Activated T-helper 2 cell treated with anti-CD3 and anti-CD28 coated beads, Interferon-gamma antibody, Interleukin-2, Interleukin-4, amounts not matched to agents 10 μg/mL and 5 μg/mL and 100 μg/mL, durations not matched to agents 14 hours and 24 hours and 36 hours (primary cell): Measurements from ENCODE around the gene BTN3A1. TPM values are rescaled to one million over a fixed set of nuclear protein-coding genes. Genes with fewer than 3 reads are reported as not detected.
"Not testable (repeated sequence)": the region's sequence is repeated elsewhere in the genome, so short reads cannot be mapped to it uniquely, and the experiment has no call there.

Source experiments
- DNase-seq: peaks from one replicate; pipeline ENCODE4 v3.0.0; 2021; ENCODE audit warnings: low spot score
- H3K27ac Mint-ChIP-seq: one replicate; pipeline ENCODE4 v1.8.0; 2021; ENCODE audit warnings: mixed read lengths
- H3K27me3 Mint-ChIP-seq: one replicate; pipeline ENCODE4 v1.8.0; 2021; ENCODE audit warnings: low read depth, mixed read lengths
- H3K36me3 Mint-ChIP-seq: one replicate; pipeline ENCODE4 v1.8.0; 2021; ENCODE audit warnings: low read depth, mixed read lengths
- H3K4me1 Mint-ChIP-seq: one replicate; pipeline ENCODE4 v1.8.0; 2021; ENCODE audit warnings: low read depth, mixed read lengths
- H3K4me3 Mint-ChIP-seq: one replicate; pipeline ENCODE4 v1.8.0; 2021; ENCODE audit warnings: low read depth, mild to moderate bottlenecking, moderate library complexity, mixed read lengths
- H3K9me3 Mint-ChIP-seq: one replicate; pipeline ENCODE4 v1.8.0; 2021; ENCODE audit warnings: mixed read lengths
- intact Hi-C: fragments of 100-400 bp; cut with micrococcal nuclease; formaldehyde crosslinking; loops from one replicate; pipeline ENCODE4 v1.15.1; 2023
- total RNA-seq: library from RNA; stranded (reverse); gene quantifications from 2 replicates; pipeline ENCODE4 v1.2.3, GENCODE V29; 2022

Gene BTN3A1
- total RNA-seq, 1 donor from 2014 or later, result 34.8 TPM

DNA sequence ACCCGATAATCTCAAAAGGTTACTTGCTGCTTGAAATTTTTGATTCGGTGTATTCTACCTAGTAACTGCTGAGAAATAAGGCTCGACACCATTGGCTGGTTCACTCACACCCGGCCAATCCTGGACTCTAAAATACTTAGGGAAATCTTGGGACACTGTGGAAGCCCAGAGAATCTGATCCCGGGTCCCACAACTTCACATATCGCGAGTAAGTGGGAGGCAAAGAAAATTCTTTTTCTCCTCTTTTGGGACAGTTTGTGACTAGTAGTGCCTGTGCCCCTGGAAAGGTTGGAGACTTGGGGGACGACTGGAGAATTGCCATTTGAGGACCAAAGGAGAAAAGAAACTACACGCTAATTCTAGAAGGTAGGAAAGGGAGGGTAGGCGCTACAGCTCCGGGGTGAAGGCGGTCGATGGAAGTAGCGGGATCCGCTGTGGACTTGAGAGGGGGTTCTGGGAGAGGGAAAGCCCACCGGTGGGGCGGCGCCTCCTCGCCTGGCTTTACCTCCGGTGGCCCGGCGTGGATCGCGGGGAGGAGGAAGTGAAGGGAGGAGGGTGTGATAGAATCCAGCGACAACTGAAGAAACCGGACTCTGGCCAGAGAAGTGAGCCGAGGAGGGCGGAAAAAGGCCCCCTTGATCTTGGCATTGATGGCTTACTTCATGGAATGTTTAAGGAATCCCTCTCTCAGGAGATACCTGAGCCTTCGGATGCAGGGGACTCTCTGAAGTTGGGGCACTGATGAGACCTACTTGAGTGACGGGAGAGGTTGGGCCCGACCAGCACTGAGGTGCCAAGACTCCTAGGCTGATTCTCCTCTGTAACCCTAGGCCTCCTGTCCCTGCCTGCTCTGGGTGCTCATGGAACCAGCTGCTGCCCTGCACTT is 19.4 kb downstream of the BTN3A1 start:
- Mint-ChIP-seq H3K4me1 (peaks cover 13% of the 10 kb centered on the region), H3K27ac (no peak overlapping the region)
- DNase-seq, result peak; percentile 30

DNA sequence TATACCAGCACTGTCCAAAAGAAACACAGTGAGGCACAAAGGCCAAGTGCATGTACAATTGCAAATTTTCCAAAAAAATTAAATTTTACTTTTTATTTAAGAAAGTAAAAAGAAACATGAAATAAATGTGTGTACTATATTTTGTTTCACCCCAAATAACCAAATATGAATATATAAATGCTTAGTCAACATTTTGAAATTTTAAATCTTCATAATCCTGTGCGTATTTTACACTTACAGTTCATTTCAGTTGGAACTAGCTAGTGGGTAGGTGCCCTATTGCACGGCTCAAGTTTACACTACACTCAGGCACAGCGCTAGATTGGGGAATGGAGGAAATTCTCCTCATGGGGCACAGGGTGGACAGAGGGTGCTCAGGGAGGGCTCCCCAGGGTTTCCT is 20.3 kb downstream of the BTN3A1 start:
- Mint-ChIP-seq H3K9me3 (peaks cover 13% of the 10 kb centered on the region), H3K27me3 (no peaks in the 10 kb centered on the region), H3K4me1 (peaks cover 16% of the 10 kb centered on the region), H3K27ac (no peak overlapping the region), H3K4me3 (no peak overlapping the region), H3K36me3 (peaks cover 22% of the 10 kb centered on the region)
- intact Hi-C loops, result loop anchor here (5.0 kb wide), 3 partner anchors 35 to 80 kb away; partner anchors contain the start of genes BTN2A1 and BTN2A2
- no peak for DNase-seq

More for the DNA sequence above, 19.4 kb downstream of the BTN3A1 start:
- peaks cover 24% of the 10 kb centered on the region for H3K36me3 Mint-ChIP-seq
- no peaks in the 10 kb centered on the region for H3K27me3 Mint-ChIP-seq
- intact Hi-C loops, result loop anchor here (2.0 to 5.0 kb wide), 4 partner anchors 19 to 79 kb away; partner anchors contain the start of genes BTN2A1, BTN2A2 and BTN3A3
- H3K4me3 Mint-ChIP-seq, result no peak overlapping the region
- peaks cover 21% of the 10 kb centered on the region for H3K9me3 Mint-ChIP-seq

DNA sequence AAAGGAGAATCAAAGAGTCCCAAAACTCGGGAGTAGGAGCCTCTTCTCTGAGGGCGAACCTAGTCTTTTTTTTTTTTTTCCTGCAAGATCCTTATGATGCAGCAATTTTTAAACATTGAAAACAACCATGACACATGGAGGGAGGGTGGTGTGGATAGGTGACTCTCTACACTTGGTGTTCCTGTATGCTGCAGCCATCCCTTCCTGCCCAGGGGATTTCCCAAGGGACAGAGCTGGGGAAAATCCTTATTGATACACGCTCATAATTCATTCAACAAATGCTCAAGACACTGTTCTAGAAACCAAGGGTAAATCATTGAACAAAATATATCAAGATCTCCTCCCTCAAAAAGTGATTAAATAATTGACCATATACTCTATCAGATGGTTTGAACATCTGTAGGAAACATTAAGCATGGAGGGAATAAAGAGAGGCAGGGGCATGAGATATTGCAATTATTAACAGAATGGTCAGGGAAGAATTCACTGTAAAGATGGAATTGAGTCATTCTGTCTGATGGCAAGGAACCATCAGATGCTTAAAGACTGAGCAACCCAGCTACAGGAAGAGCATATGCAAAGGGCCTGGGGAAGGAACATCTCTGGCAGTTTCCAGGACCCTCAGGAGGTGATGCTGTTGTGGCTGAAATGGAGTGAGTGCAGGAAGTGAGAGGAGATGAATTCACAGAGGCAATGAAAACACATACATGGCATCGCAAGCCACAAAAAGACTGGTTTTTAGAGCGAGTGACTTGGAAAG is 24.8 kb downstream of the BTN3A1 start:
- intact Hi-C loops, result no loop called here
- Mint-ChIP-seq H3K27me3 (no peaks in the 10 kb centered on the region), H3K9me3 (no peaks in the 10 kb centered on the region), H3K4me3 (no peak overlapping the region), H3K4me1 (peaks cover 14% of the 10 kb centered on the region), H3K36me3 (peaks cover 26% of the 10 kb centered on the region), H3K27ac (no peak overlapping the region)
- DNase-seq, result no peak

DNA sequence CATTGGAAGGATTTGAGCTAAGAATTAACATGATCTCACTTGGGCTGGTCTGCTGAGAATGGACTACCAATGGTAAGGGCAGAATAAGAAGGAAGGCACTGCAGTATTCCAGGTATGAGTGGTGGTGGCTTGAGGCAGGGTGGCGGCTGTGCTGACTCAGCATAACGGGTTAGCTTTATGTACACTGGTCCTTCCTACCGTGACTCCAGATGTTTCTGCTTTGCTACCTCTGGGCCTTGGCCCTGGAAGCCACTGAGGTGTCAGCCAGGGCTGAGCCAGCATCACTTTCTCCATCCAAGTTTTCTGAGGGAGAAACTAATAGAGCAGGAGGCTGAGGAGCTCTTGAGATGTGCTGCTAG is 25.4 kb downstream of the BTN3A1 start:
- Mint-ChIP-seq H3K27me3 (no peaks in the 10 kb centered on the region), H3K27ac (no peak overlapping the region), H3K36me3 (peaks cover 28% of the 10 kb centered on the region), H3K9me3 (no peaks in the 10 kb centered on the region), H3K4me1 (peaks cover 12% of the 10 kb centered on the region), H3K4me3 (no peak overlapping the region)
- intact Hi-C loops, result no loop called here
- no peak for DNase-seq

DNA sequence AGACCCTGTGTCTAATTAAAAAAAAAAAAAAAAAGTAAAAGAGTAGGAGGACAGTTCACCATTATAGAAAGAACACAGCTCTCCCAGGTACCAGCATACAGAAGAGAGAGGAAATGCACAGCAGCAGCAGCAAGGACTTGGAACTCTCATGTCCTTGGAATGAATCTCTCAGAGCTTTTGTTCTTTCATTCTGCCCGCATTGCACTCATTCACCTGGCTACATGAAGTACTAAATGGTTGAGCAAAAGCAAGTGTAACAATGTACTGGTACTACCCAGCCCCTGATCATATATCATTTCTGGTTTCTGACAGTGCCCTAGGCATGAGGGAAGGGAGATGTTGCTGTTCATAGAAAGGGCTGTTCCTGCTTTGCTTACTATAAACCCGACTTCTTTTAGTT is 26.1 kb downstream of the BTN3A1 start:
- no peaks in the 10 kb centered on the region for H3K9me3 Mint-ChIP-seq
- peaks cover 12% of the 10 kb centered on the region for H3K4me1 Mint-ChIP-seq
- H3K27ac Mint-ChIP-seq, result no peak overlapping the region
- H3K4me3 Mint-ChIP-seq, result no peak overlapping the region
- H3K36me3 Mint-ChIP-seq, result peaks cover 32% of the 10 kb centered on the region
- no peaks in the 10 kb centered on the region for H3K27me3 Mint-ChIP-seq
- no peak for DNase-seq
- intact Hi-C loops, result no loop called here

DNA sequence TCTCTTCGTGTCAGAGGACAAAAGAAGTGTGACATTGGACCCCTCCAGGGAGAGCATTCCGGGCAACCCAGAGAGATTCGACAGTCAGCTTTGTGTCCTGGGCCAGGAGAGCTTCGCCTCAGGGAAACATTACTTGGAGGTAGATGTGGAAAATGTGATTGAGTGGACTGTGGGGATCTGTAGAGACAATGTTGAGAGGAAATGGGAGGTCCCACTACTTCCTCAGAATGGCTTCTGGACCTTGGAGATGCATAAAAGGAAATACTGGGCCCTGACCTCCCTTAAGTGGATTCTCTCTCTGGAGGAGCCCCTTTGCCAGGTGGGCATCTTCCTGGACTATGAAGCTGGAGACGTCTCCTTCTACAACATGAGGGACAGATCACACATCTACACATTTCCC is 28.7 kb downstream of the BTN3A1 start:
- intact Hi-C loops, result no loop called here
- DNase-seq, result no peak
- Mint-ChIP-seq H3K4me3 (no peak overlapping the region), H3K36me3 (peaks cover 46% of the 10 kb centered on the region), H3K27me3 (no peaks in the 10 kb centered on the region), H3K9me3 (peaks cover 15% of the 10 kb centered on the region), H3K27ac (no peak overlapping the region), H3K4me1 (peaks cover 8% of the 10 kb centered on the region)

DNA sequence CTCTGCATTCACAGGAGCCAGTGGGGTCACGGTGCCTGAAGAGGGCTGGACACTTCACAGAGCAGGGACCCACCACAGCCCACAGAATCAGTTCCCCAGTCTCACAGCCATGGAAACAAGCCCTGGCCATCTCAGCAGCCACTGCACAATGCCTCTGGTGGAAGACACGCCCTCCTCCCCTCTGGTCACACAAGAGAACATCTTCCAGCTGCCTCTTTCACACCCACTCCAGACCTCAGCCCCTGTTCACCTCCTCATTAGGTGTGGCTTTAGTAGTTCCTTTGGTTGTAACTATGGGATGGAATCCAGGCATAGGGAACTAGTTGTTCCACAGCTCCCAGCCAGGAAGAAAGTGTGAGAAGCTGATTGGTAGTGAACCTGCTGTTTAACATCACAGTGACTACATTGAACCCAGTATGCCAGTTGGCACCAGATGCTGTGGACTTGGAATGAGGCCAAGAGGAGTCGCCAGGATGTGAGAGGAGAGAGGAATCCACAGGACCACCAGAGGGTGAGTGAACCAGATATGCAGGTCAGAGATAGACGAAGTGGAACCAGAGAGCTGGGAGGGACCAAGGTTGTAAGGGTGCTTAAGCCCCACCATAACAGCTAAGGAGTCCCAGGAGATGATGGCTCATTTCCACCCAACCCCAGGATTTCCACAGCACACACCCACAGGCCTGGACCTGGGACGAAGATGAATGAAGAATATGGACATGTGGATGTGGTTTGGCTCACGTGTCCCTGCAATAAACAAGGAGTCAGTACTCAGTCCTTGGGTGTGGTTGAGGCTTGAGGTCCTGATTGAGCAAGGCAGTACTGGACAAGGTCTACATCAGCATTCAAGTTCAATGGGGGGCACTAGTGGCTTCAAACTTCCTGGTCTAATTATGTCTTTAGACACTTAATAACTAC is 29.4 kb downstream of the BTN3A1 start:
- Mint-ChIP-seq H3K27me3 (no peaks in the 10 kb centered on the region), H3K36me3 (peaks cover 40% of the 10 kb centered on the region), H3K27ac (no peak overlapping the region), H3K4me3 (no peak overlapping the region), H3K4me1 (peaks cover 3% of the 10 kb centered on the region), H3K9me3 (peaks cover 15% of the 10 kb centered on the region)
- DNase-seq, result no peak
- intact Hi-C loops, result no loop called here

DNA sequence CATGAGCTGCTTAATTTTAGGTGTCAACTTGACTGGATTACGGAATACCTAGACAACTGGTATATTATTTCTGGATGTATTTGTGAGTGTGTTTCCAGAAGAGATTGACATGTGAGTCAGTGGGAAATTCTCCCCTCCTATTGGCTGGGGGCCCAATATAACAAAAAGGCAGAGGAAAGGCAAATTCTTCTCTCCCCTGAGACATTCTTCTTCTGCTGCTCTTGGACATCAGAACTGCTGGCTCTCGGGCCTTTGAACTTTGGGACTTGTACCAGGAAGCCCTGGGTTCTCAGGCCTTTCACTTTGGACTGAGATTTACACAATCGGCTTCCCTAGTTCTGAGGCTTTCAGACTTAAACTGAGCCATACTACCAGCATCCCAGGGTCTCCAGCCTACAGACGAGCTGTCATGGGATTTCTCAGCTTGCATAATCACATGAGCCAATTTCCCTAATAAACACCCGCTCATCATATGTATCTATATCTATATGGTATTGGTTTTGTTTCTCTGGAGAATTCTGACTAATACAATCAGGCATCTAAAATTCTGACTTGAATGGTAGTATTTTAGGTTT is 30.6 kb downstream of the BTN3A1 start:
- intact Hi-C loops, result no loop called here
- H3K27ac Mint-ChIP-seq, result no peak overlapping the region
- H3K36me3 Mint-ChIP-seq, result peaks cover 32% of the 10 kb centered on the region
- no peak overlapping the region for H3K4me3 Mint-ChIP-seq
- H3K4me1 Mint-ChIP-seq, result no peaks in the 10 kb centered on the region
- no peaks in the 10 kb centered on the region for H3K27me3 Mint-ChIP-seq
- no peak for DNase-seq
- peaks cover 15% of the 10 kb centered on the region for H3K9me3 Mint-ChIP-seq

DNA sequence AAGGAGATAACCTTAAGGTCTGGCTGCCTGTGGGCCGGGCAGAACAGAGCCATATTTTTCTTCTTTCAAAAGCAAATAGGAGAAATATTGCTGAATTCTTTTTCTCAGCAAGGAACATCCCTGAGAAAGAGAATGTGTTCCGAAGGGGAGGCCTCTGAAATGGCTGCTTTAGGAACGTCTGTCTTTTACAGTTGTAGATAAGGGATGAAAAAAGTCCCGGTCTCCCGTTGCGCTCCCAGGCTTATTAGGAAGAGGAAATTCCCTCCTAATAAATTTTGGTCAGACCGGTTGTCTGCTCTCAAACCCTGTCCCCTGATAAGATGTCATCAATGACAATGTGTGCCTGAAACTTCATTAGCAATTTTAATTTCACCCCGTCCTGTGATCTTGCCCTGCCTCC is 31.6 kb downstream of the BTN3A1 start:
- intact Hi-C loops, DNase-seq, H3K27me3 Mint-ChIP-seq, H3K4me3 Mint-ChIP-seq, H3K4me1 Mint-ChIP-seq, H3K27ac Mint-ChIP-seq: not testable (repeated sequence)
- Mint-ChIP-seq H3K36me3 (peaks cover 30% of the 10 kb centered on the region), H3K9me3 (peaks cover 15% of the 10 kb centered on the region)

DNA sequence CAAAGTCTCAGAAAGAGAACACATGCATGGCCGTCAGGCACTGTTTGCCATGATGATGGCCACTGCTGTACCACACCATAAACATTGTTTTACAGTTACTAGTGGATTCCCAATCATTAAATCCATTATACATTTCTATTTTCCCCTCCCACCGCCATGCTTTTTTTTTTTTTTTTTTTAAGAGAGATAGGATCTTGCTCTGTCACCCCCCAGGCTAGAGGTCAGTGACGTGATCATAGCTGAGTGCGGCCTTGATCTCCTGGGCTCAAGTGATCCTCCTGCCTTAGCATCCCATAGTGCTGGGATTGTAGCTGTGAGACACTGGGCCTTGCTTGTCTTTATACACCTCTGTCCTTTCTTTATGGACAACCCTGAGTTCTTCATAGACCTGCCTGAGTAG is 33.9 kb downstream of the BTN3A1 start:
- Mint-ChIP-seq H3K4me1 (peaks cover 14% of the 10 kb centered on the region), H3K9me3 (peaks cover 15% of the 10 kb centered on the region), H3K36me3 (peaks cover 32% of the 10 kb centered on the region), H3K4me3 (no peak overlapping the region), H3K27ac (no peak overlapping the region), H3K27me3 (no peaks in the 10 kb centered on the region)
- intact Hi-C loops, result no loop called here
- no peak for DNase-seq

DNA sequence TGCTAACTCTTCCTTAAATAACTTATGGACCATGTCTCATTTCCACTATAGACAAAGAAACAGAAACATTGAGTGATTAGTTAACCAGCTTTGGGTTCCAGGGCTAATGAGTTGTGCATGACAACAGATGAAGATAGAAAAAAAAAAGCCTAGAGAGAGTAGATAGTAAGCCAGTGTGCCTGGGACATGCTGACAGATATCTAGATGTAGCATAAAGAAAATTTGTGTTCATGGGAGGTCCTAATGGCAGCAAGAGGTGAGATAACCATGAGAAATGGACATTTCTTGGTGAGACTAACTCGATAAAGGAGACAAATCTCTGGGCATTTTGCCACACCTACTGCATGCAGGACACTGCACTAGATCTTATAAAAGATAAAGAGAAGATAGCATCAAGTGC is 35.5 kb downstream of the BTN3A1 start:
- Mint-ChIP-seq H3K9me3 (peaks cover 15% of the 10 kb centered on the region), H3K4me3 (no peak overlapping the region)
- intact Hi-C loops, result no loop called here

DNA sequence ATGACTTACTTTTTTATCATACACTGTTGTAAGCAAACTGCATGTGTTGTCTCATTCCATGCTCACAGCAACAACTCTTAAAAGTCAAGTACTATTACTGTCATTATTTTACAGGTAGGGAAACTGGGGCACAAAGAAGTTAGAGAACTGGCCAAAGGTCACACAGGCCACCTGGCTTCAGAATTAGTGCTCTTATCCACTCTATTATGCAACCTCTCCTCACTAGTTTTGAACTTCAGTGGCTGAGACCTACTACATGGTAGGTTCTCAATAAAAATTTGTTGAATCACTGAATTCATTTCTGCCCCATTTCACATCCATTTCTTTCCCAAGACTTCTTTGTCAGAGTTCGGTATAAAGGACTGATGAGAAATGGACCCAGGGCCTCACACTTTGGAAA is 35.9 kb downstream of the BTN3A1 start:
- H3K9me3 Mint-ChIP-seq, result peaks cover 15% of the 10 kb centered on the region
- H3K4me3 Mint-ChIP-seq, result no peak overlapping the region
- peaks cover 22% of the 10 kb centered on the region for H3K4me1 Mint-ChIP-seq
- intact Hi-C loops, result no loop called here
- DNase-seq, result no peak
- no peak overlapping the region for H3K27ac Mint-ChIP-seq
- H3K36me3 Mint-ChIP-seq, result peaks cover 27% of the 10 kb centered on the region
- H3K27me3 Mint-ChIP-seq, result no peaks in the 10 kb centered on the region

More for the DNA sequence above, 35.5 kb downstream of the BTN3A1 start:
- Mint-ChIP-seq H3K36me3 (peaks cover 25% of the 10 kb centered on the region), H3K4me1 (peaks cover 17% of the 10 kb centered on the region), H3K27me3 (no peaks in the 10 kb centered on the region), H3K27ac (no peak overlapping the region)
- no peak for DNase-seq
